ENCODE data around the gene MLLT1. TPM values are rescaled to one million over a fixed set of nuclear protein-coding genes. Genes with fewer than 3 reads are reported as not detected.
A peak's percentile ranks its signal among the peaks of the same experiment; 100 is the strongest.

MLLT1 gene
- total RNA-seq, 2 experiments from 2014 or later, result 40.5 to 47.1 TPM

GRCh38 chr19:6209233-6209632, 70.5 kb downstream of the MLLT1 start:
- ATAC-seq (no peak), DNase-seq (no peak)
- no peaks in the 10 kb centered on the region for H3K27me3 Mint-ChIP-seq
- CTCF ChIA-PET, result interaction anchor here (0.6 to 1.8 kb wide), 2 partner anchors 9 to 30 kb away, joined by 4 to 8 read pairs; no protein-coding TSS in a partner anchor
- no peak overlapping the region for H3K27ac Mint-ChIP-seq
- no peaks in the 10 kb centered on the region for H3K4me1 Mint-ChIP-seq
- H3K4me3 Mint-ChIP-seq, result no peak overlapping the region
- H3K9me3 Mint-ChIP-seq (ENCODE audit: low read depth), result no peaks in the 10 kb centered on the region
- no peaks in the 10 kb centered on the region for H3K36me3 Mint-ChIP-seq

- H3K9me3 Mint-ChIP-seq (ENCODE audit: low read depth), result no peaks in the 10 kb centered on the region
- no peak overlapping the region for H3K4me3 Mint-ChIP-seq
- CTCF ChIA-PET, result no interaction called here
- no peak overlapping the region for H3K27ac Mint-ChIP-seq
- H3K36me3 Mint-ChIP-seq, result no peaks in the 10 kb centered on the region
- ATAC-seq (no peak), DNase-seq (no peak)
- no peaks in the 10 kb centered on the region for H3K27me3 Mint-ChIP-seq
- no peaks in the 10 kb centered on the region for H3K4me1 Mint-ChIP-seq
Measured at GRCh38 chr19:6204866-6205723, 74.7 kb downstream of the MLLT1 start.

- Mint-ChIP-seq H3K36me3 (peaks cover 1% of the 10 kb centered on the region), H3K27me3 (no peaks in the 10 kb centered on the region), H3K27ac (no peak overlapping the region), H3K4me1 (peaks cover 4% of the 10 kb centered on the region), H3K9me3 (ENCODE audit: low read depth) (no peaks in the 10 kb centered on the region), H3K4me3 (no peak overlapping the region)
- no peak for DNase-seq
- CTCF ChIA-PET, result interaction anchor here (0.9 kb wide), 1 partner anchor 14 kb away, joined by 4 read pairs; no protein-coding TSS in a partner anchor
- no peak for ATAC-seq
Measured at GRCh38 chr19:6204212-6204611, 75.6 kb downstream of the MLLT1 start.

- Mint-ChIP-seq H3K27me3 (no peaks in the 10 kb centered on the region), H3K9me3 (ENCODE audit: low read depth) (peaks cover 3% of the 10 kb centered on the region), H3K27ac (peak overlapping the region; percentile 89), H3K36me3 (peaks cover 18% of the 10 kb centered on the region), H3K4me3 (peak overlapping the region; percentile 99), H3K4me1 (peaks cover 22% of the 10 kb centered on the region)
- CTCF ChIA-PET, result interaction anchor here (0.9 to 1.9 kb wide), 6 partner anchors 19 to 194 kb away, joined by 3 to 12 read pairs (median 3); no protein-coding TSS in a partner anchor
- ATAC-seq (peak; percentile 96), DNase-seq (peak; percentile 99)
Measured at GRCh38 chr19:6199240-6199994, 80.4 kb downstream of the MLLT1 start.

GRCh38 chr19:6198896-6199239, 80.9 kb downstream of the MLLT1 start:
- peaks cover 3% of the 10 kb centered on the region for H3K9me3 Mint-ChIP-seq (ENCODE audit: low read depth)
- peaks cover 22% of the 10 kb centered on the region for H3K4me1 Mint-ChIP-seq
- no peaks in the 10 kb centered on the region for H3K27me3 Mint-ChIP-seq
- H3K4me3 Mint-ChIP-seq, result peak overlapping the region; percentile 99
- CTCF ChIA-PET, result interaction anchor here (0.8 to 1.9 kb wide), 6 partner anchors 13 to 195 kb away, joined by 3 to 12 read pairs (median 3); no protein-coding TSS in a partner anchor
- DNase-seq (peak; percentile 47), ATAC-seq (no peak)
- peaks cover 18% of the 10 kb centered on the region for H3K36me3 Mint-ChIP-seq
- H3K27ac Mint-ChIP-seq, result peak overlapping the region; percentile 89

GRCh38 chr19:6196361-6196760, 83.4 kb downstream of the MLLT1 start:
- CTCF ChIA-PET, result interaction anchor here (1.8 kb wide), 1 partner anchor 29 kb away, joined by 3 read pairs; no protein-coding TSS in a partner anchor
- H3K9me3 Mint-ChIP-seq (ENCODE audit: low read depth), result peaks cover 5% of the 10 kb centered on the region
- ATAC-seq (no peak), DNase-seq (no peak)
- H3K27ac Mint-ChIP-seq, result no peak overlapping the region
- peaks cover 30% of the 10 kb centered on the region for H3K36me3 Mint-ChIP-seq
- H3K27me3 Mint-ChIP-seq, result no peaks in the 10 kb centered on the region
- no peak overlapping the region for H3K4me3 Mint-ChIP-seq
- H3K4me1 Mint-ChIP-seq, result peaks cover 22% of the 10 kb centered on the region

- H3K27me3 Mint-ChIP-seq, result peaks cover 13% of the 10 kb centered on the region
- ATAC-seq (no peak), DNase-seq (no peak)
- H3K4me1 Mint-ChIP-seq, result no peaks in the 10 kb centered on the region
- peaks cover 15% of the 10 kb centered on the region for H3K36me3 Mint-ChIP-seq
- H3K4me3 Mint-ChIP-seq, result no peak overlapping the region
- H3K27ac Mint-ChIP-seq, result no peak overlapping the region
- CTCF ChIA-PET, result no interaction called here
- peaks cover 9% of the 10 kb centered on the region for H3K9me3 Mint-ChIP-seq (ENCODE audit: low read depth)
Measured at GRCh38 chr19:6188811-6189210, 91.0 kb downstream of the MLLT1 start.

GRCh38 chr19:6187374-6187773, 92.4 kb downstream of the MLLT1 start:
- CTCF ChIA-PET, result no interaction called here
- no peak overlapping the region for H3K4me3 Mint-ChIP-seq
- peaks cover 9% of the 10 kb centered on the region for H3K9me3 Mint-ChIP-seq (ENCODE audit: low read depth)
- ATAC-seq (no peak), DNase-seq (peak; percentile 21)
- no peaks in the 10 kb centered on the region for H3K4me1 Mint-ChIP-seq
- no peak overlapping the region for H3K27ac Mint-ChIP-seq
- peaks cover 21% of the 10 kb centered on the region for H3K27me3 Mint-ChIP-seq
- peaks cover 11% of the 10 kb centered on the region for H3K36me3 Mint-ChIP-seq

- peaks cover 6% of the 10 kb centered on the region for H3K9me3 Mint-ChIP-seq (ENCODE audit: low read depth)
- H3K27me3 Mint-ChIP-seq, result peaks cover 27% of the 10 kb centered on the region
- CTCF ChIA-PET, result interaction anchor here (1.3 to 2.0 kb wide), 2 partner anchors 12 to 32 kb away, joined by 3 to 7 read pairs; no protein-coding TSS in a partner anchor
- ATAC-seq (no peak), DNase-seq (peak; percentile 9)
- H3K27ac Mint-ChIP-seq, result no peak overlapping the region
- H3K4me3 Mint-ChIP-seq, result no peak overlapping the region
- H3K36me3 Mint-ChIP-seq, result peaks cover 2% of the 10 kb centered on the region
- peaks cover 4% of the 10 kb centered on the region for H3K4me1 Mint-ChIP-seq
Measured at GRCh38 chr19:6185835-6186834, 93.6 kb downstream of the MLLT1 start.

GRCh38 chr19:6185093-6185834, 94.5 kb downstream of the MLLT1 start:
- no peak overlapping the region for H3K4me3 Mint-ChIP-seq
- peaks cover 5% of the 10 kb centered on the region for H3K9me3 Mint-ChIP-seq (ENCODE audit: low read depth)
- peaks cover 31% of the 10 kb centered on the region for H3K27me3 Mint-ChIP-seq
- CTCF ChIA-PET, result interaction anchor here (1.3 to 2.0 kb wide), 2 partner anchors 13 to 33 kb away, joined by 3 to 7 read pairs; no protein-coding TSS in a partner anchor
- DNase-seq (peak; percentile 16), ATAC-seq (no peak)
- no peaks in the 10 kb centered on the region for H3K36me3 Mint-ChIP-seq
- peaks cover 4% of the 10 kb centered on the region for H3K4me1 Mint-ChIP-seq
- no peak overlapping the region for H3K27ac Mint-ChIP-seq

GRCh38 chr19:6181119-6181518, 98.7 kb downstream of the MLLT1 start:
- CTCF ChIA-PET, result interaction anchor here (0.9 to 1.5 kb wide), 2 partner anchors 12 to 37 kb away, joined by 3 to 5 read pairs; no protein-coding TSS in a partner anchor
- ATAC-seq (no peak), DNase-seq (no peak)
- H3K36me3 Mint-ChIP-seq, result no peaks in the 10 kb centered on the region
- H3K27ac Mint-ChIP-seq, result no peak overlapping the region
- peaks cover 50% of the 10 kb centered on the region for H3K27me3 Mint-ChIP-seq
- H3K4me3 Mint-ChIP-seq, result no peak overlapping the region
- H3K4me1 Mint-ChIP-seq, result peaks cover 7% of the 10 kb centered on the region
- no peaks in the 10 kb centered on the region for H3K9me3 Mint-ChIP-seq (ENCODE audit: low read depth)

GRCh38 chr19:6173190-6173589, 106.6 kb downstream of the MLLT1 start:
- ATAC-seq (no peak), DNase-seq (peak; percentile 1)
- Mint-ChIP-seq H3K27ac (no peak overlapping the region), H3K27me3 (peaks cover 45% of the 10 kb centered on the region), H3K36me3 (no peaks in the 10 kb centered on the region), H3K9me3 (ENCODE audit: low read depth) (no peaks in the 10 kb centered on the region), H3K4me1 (no peaks in the 10 kb centered on the region), H3K4me3 (no peak overlapping the region)
- CTCF ChIA-PET, result interaction anchor here (0.8 kb wide), 1 partner anchor 49 kb away, joined by 3 read pairs; no protein-coding TSS in a partner anchor
